K562 (cell line): ENCODE data around the gene VIM. TPM values are rescaled to one million over a fixed set of nuclear protein-coding genes. Genes with fewer than 3 reads are reported as not detected.
A peak's percentile ranks its signal among the peaks of the same experiment; 100 is the strongest.

ENCODE experiments used
- ATAC-seq: fragments of 200-7000 bp; cut with Tn5 transposase; 3 replicates; pipeline ENCODE4 v1.9.1; 2020; ENCODE audit warnings: moderate library complexity
- BruUV-seq: library from RNA; stranded (reverse); fragments of 400-500 nt; replicated peaks from 2 replicates; lab custom pipeline; 2021; lab: Mats Ljungman, UMichigan
- CTCF ChIA-PET: fragments of 300-600 bp; formaldehyde crosslinking; extraction: SDS; loops from one replicate; lab custom pipeline; 2021; ENCODE audit warnings: low intra/inter-chr PET ratio; lab: Yijun Ruan, JAX
- POLR2A ChIA-PET: fragments of 300-600, 350-650 bp; sonication (Branson Sonifier 250); formaldehyde crosslinking; extraction: SDS; loops from one replicate; lab custom pipeline; 2021; ENCODE audit warnings: antibody characterized with exemption, inconsistent platforms; lab: Yijun Ruan, JAX
- DNase-seq, 4 experiments: peaks; one replicate each; pipeline versions ENCODE4 v3.0.0 to v3.0.0-alpha.2; 2011 to 2018; ENCODE audit warnings: low spot score in 3 of 4, mixed read lengths in 3 of 4; ENCODE audit errors: extremely low read depth in 1 of 4
- FAIRE-seq: peaks from 2 replicates; lab custom pipeline; 2011; peaks lifted over from hg19 to GRCh38; lab: Jason Lieb, UNC
- H2AFZ ChIP-seq: 2 replicates; pipeline ENCODE4 v1.6.0; 2011; ENCODE audit warnings: low read depth, low read length, control low read depth, inconsistent platforms
- H3K27ac ChIP-seq: fragments of 200-600 bp; 3 replicates; pipeline ENCODE4 v1.8.0; 2011; ENCODE audit warnings: low read depth, mild to moderate bottlenecking, control low read depth, inconsistent platforms, low read length, moderate library complexity, mixed read lengths; ENCODE audit errors: extremely low read depth
- H3K27me3 ChIP-seq, 2 experiments: fragments of 300-600 bp in 1 of 2; 2 replicates in 1 of 2; 3 replicates in 1 of 2; pipeline versions ENCODE4 v1.6.0 to v1.8.0; 2011; ENCODE audit warnings: inconsistent platforms in 2 of 2, low read length in 2 of 2, mild to moderate bottlenecking in 1 of 2, mixed read lengths in 1 of 2, moderate library complexity in 1 of 2; ENCODE audit not compliant: control insufficient read depth in 2 of 2, insufficient read depth in 2 of 2
- H3K36me3 ChIP-seq: fragments of 300-600 bp; 3 replicates; pipeline ENCODE4 v1.8.0; 2011; ENCODE audit warnings: mild to moderate bottlenecking, low read length, inconsistent platforms; ENCODE audit not compliant: control insufficient read depth, insufficient read depth
- H3K4me1 ChIP-seq, 2 experiments: fragments of 200-600 bp in 1 of 2; replicated peaks in 1 of 2; 2 replicates in 1 of 2; 3 replicates in 1 of 2; pipeline versions ENCODE4 v1.5.1 to v1.8.0; 2011; ENCODE audit warnings: inconsistent platforms in 2 of 2, low read length in 2 of 2, mild to moderate bottlenecking in 1 of 2, mixed read lengths in 1 of 2, moderate library complexity in 1 of 2; ENCODE audit not compliant: control insufficient read depth in 2 of 2, insufficient read depth in 2 of 2
- H3K4me2 ChIP-seq: 2 replicates; pipeline ENCODE4 v1.6.1; 2011; ENCODE audit warnings: low read length, control low read depth, inconsistent platforms, mixed read lengths; ENCODE audit not compliant: insufficient read depth
- H3K4me3 ChIP-seq: fragments of 200-600 bp; sonication (generic), shearing (Covaris generic); 2 replicates; pipeline ENCODE4 v1.5.1; 2016; ENCODE audit warnings: control low read depth, inconsistent platforms
- H3K79me2 ChIP-seq: fragments of 200-600 bp; 3 replicates; pipeline ENCODE4 v1.8.0; 2011; ENCODE audit warnings: low read length, inconsistent platforms; ENCODE audit not compliant: control insufficient read depth, insufficient read depth
- H3K9ac ChIP-seq, 2 experiments: 2 replicates each; pipeline versions ENCODE4 v1.6.0 to v1.6.1; 2011; ENCODE audit warnings: low read depth in 2 of 2, low read length in 2 of 2, control low read depth in 1 of 2, inconsistent platforms in 1 of 2, mild to moderate bottlenecking in 1 of 2, mixed read lengths in 1 of 2; ENCODE audit not compliant: insufficient read depth in 1 of 2
- H3K9me1 ChIP-seq: one replicate; pipeline ENCODE4 v1.6.0; 2011; ENCODE audit warnings: inconsistent platforms, mild to moderate bottlenecking, low read length, moderate library complexity; ENCODE audit not compliant: control insufficient read depth, insufficient read depth
- H3K9me3 ChIP-seq: replicated peaks from 2 replicates; pipeline ENCODE4 v1.5.1; 2011; ENCODE audit warnings: low read depth, low read length, inconsistent platforms; ENCODE audit not compliant: control insufficient read depth, insufficient read depth
- H4K20me1 ChIP-seq: replicated peaks from 2 replicates; pipeline ENCODE4 v1.6.1; 2011; ENCODE audit warnings: low read length, inconsistent platforms, mixed read lengths; ENCODE audit not compliant: control insufficient read depth, insufficient read depth
- CBX2 ChIP-seq: fragments of 200-600 bp; sonication (generic); IDR thresholded peaks from one replicate; pipeline ENCODE4 v1.6.1; 2012; ENCODE audit warnings: mild to moderate bottlenecking, low read length, inconsistent platforms; ENCODE audit not compliant: insufficient read depth, poor library complexity, severe bottlenecking
- CHAMP1 ChIP-seq: fragments of 450-650 bp; IDR thresholded peaks from 2 replicates; pipeline ENCODE4 v1.6.1; 2016; ENCODE audit warnings: mild to moderate bottlenecking
- FOSL1 ChIP-seq: fragments of 200-800 bp; sonication (Bioruptor generic); conservative IDR thresholded peaks from 2 replicates; pipeline ENCODE4 v1.6.1; 2016; ENCODE audit warnings: missing genetic modification characterization, missing compliant biosample characterization
- FOXK1 ChIP-seq: sonication (generic); formaldehyde crosslinking; IDR thresholded peaks from 2 replicates; pipeline ENCODE4 v1.8.0; 2022; ENCODE audit warnings: missing genetic modification reagents, mild to moderate bottlenecking, borderline replicate concordance
- KDM1A ChIP-seq, 2 experiments: fragments of 450-650 bp; IDR thresholded peaks; 2 replicates each; pipeline ENCODE4 v1.6.1; 2016; ENCODE audit warnings: mild to moderate bottlenecking in 2 of 2
- POLR2H ChIP-seq: IDR thresholded peaks from 2 replicates; pipeline ENCODE4 v1.6.1; 2016; ENCODE audit warnings: missing genetic modification characterization, low read depth, mild to moderate bottlenecking, control low read depth, missing compliant biosample characterization, moderate library complexity
- SUPT5H ChIP-seq: fragments of 450-650 bp; IDR thresholded peaks from 2 replicates; pipeline ENCODE4 v1.6.1; 2016
- TAF9B ChIP-seq: fragments of 450-650 bp; IDR thresholded peaks from 2 replicates; pipeline ENCODE4 v1.6.1; 2018; ENCODE audit warnings: mild to moderate bottlenecking; ENCODE audit not compliant: partially characterized antibody
- ZNF318 ChIP-seq, 2 experiments: fragments of 450-650 bp; IDR thresholded peaks; 2 replicates each; pipeline ENCODE4 v1.6.1; 2016; ENCODE audit warnings: mild to moderate bottlenecking in 2 of 2, borderline replicate concordance in 1 of 2, low read depth in 1 of 2, moderate library complexity in 1 of 2
- WGBS: fragments of 100-300 bp; shearing (Covaris generic); methylation state at CpG from one replicate; pipeline ENCODE4 v1.1.6; 2016; ENCODE audit warnings: low coverage, mixed read lengths; ENCODE audit not compliant: insufficient coverage; ENCODE audit errors: missing lambda C conversion rate; 5-methylcytosine and 5-hydroxymethylcytosine counted together
- in situ Hi-C: fragments of 300-500 bp; cut with MboI; formaldehyde crosslinking; loops from 4 replicates; pipeline ENCODE4 v1.15.0; 2018; ENCODE audit warnings: inconsistent platforms, mixed read lengths
- intact Hi-C: fragments of 100-400 bp; cut with micrococcal nuclease; formaldehyde crosslinking; loops from 2 replicates; pipeline ENCODE4 v1.14.2; 2022
- polyA plus RNA-seq, 8 experiments: library from polyadenylated mRNA; depleted of rRNA in 4 of 8; stranded (reverse) in 5 of 8; unstranded in 3 of 8; fragments of >200 nt; fragmentation: Nextera tagmentation in 2 of 8; fragmentation: Illumina TruSeq in 1 of 8; extraction: Ambion mirVana in 2 of 8; extraction: Trizol in 1 of 8; gene quantifications; 2 replicates each; pipeline versions ENCODE4 v1.2.1 to v1.2.3, GENCODE V29; 2011 to 2014; ENCODE audit warnings: inconsistent platforms in 1 of 8, missing spikeins in 1 of 8
- total RNA-seq, 7 experiments: library from RNA; depleted of rRNA in 6 of 7; stranded (reverse); fragments of >200 nt in 6 of 7; fragmentation: Illumina TruSeq in 2 of 7; extraction: Trizol in 2 of 7; gene quantifications; 2 replicates each; pipeline versions ENCODE4 v1.2.1 to v1.2.3, GENCODE V29; 2011 to 2021; ENCODE audit warnings: low replicate concordance in 1 of 7

VIM gene
- total and polyA plus RNA-seq, 9 of the 15 experiments (the other 6 are each of a cell fraction or from before 2014, with no cell fraction given): 86.0 to 621 (median 383) TPM

- H3K4me2 ChIP-seq: no peak overlapping the region
- DNase-seq: no peak
- no peaks in the 10 kb centered on the region for H3K9me1 ChIP-seq
- no peak overlapping the region for H3K27ac ChIP-seq
- no peak overlapping the region for H2AFZ ChIP-seq
- ATAC-seq: no peak
- H3K36me3 ChIP-seq: peaks cover 62% of the 10 kb centered on the region
- no peaks in the 10 kb centered on the region for H3K9me3 ChIP-seq
- TF ChIP-seq POLR2H (0 out of 2 replicates have a peak, but pooled peaks have one; percentile 43), SUPT5H (peak; percentile 11; the same call in 1 of the 2 replicates), CBX2 (no peak), ZNF318 (IDR thresholded peaks at IDR 0.05; ENCODE audit: borderline replicate concordance in 1 of 2, low read depth in 1 of 2) (no peak), KDM1A (IDR thresholded peaks at IDR 0.05) (no peak), CHAMP1 (no peak), FOXK1 (CRISPR knock-in tag) (no peak), TAF9B (no peak), FOSL1 (tag) (no peak)
- ChIA-PET CTCF (interaction anchor here (2.3 kb wide), 1 partner anchor 340 kb away, joined by 7 read pairs; no protein-coding TSS in a partner anchor), POLR2A (interaction anchor here (0.9 to 1.2 kb wide), 2 partner anchors 10 to 242 kb away, joined by 3 to 4 read pairs; no protein-coding TSS in a partner anchor)
- in situ Hi-C loops: no loop called here
- no peaks in the 10 kb centered on the region for H4K20me1 ChIP-seq
- BruUV-seq: no TSS peak
- H3K27me3 ChIP-seq: no peaks in the 10 kb centered on the region
- 81% methylated on average over 1 of the region's 1 CpG for WGBS
- FAIRE-seq: no peak
- H3K4me1 ChIP-seq: peaks cover 17 to 31% of the 10 kb centered on the region in 2 experiments; a peak in 4 of 5 replicates
- peaks cover 42% of the 10 kb centered on the region for H3K79me2 ChIP-seq
- H3K4me3 ChIP-seq: peak overlapping the region; percentile 71; the same call in 1 of the 2 replicates
- H3K9ac ChIP-seq: no peak overlapping the region
- intact Hi-C loops: no loop called here
These were observed 3.7 kb downstream of the VIM start for GRCh38 chr10:17231788-17232187.
